ENCODE data around the gene SRM. TPM values are rescaled to one million over a fixed set of nuclear protein-coding genes. Genes with fewer than 3 reads are reported as not detected.

Gene SRM
- total RNA-seq, 2 donors from 2014 or later, result 19.8 to 86.2 TPM

DNA sequence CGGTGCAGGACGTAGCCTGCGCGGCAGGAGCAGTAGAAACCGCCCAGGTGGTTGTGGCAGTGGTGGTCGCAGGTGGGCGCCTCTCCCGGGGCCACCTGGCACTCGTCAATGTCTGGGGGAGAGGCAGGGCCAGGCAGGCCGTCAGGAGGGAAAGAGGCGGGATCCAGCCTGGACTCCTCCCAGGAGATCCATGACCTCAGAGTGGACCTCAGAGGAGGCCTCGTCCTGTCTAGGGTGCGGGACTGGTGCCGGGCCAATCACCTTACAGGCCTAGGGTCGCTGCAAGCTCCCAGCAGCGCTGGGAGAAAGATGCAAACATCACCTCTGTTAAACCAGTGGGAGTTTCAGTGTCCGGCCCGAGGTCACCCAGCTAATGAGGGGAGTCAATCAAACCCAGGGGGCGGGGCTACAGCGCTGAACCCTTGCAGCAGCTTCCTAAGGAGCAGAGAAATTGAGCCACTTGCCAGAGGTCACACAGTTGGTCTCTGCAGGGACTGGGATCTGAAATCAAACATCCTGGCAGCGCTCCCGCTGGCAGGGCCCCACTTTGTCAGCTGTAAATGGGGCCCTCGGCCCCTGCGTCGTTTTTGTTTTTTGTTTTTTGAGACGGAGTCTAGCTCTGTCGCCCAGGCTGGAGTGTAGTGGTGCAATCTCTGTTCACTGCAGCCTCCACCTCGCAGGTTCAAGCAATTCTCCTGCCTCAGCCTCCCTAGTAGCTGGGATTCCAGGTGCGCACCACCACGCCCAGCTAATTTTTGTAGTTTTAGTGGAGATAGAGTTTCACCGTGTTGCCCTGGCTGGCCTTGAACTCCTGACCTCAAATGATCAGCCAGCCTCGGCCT, 14.2 kb downstream of the SRM start:
- H3K9ac ChIP-seq (ENCODE audit: low read depth in 2 of 2, low read length in 2 of 2), result no peak overlapping the region
- TF ChIP-seq CTCF (IDR thresholded peaks at IDR 0.05), result no peak

DNA sequence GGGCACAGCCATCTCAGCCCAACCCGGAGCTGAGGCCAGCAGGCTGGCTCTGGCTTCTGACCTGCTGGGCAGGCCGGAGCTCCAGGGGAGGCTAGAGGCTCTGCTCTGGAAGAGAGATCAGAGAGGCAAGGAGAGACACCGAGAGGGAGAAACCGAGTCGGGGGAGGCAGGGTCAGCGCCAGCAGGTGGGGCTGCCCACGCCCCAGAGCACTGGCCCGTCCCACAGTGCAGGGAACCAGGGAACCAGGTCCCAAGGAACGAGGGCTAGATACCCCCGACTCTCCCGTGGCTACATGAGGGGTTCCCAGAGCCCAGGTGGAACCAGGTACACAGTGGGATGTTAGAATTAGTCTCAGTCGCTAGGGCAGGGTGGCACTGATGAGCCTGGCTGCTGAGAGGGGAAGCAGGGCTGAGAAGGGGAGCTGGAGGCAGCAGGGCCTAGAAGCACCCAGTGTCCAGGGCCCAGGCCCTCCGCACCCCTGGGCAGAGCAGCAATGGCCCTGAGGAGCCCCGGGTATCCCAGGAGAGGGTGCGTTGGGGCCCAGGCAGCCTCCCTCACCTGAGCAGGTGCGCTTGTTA, 14.9 kb downstream of the SRM start:
- Histone ChIP-seq H3K4me1 (no peaks in the 10 kb centered on the region), H3K4me3 (no peak overlapping the region), H3K27me3 (no peaks in the 10 kb centered on the region), H3K9ac (ENCODE audit: low read depth in 2 of 2, low read length in 2 of 2) (no peak overlapping the region), H3K27ac (no peak overlapping the region), H3K36me3 (no peaks in the 10 kb centered on the region), H3K9me3 (no peaks in the 10 kb centered on the region)
- DNase-seq, result no peak
- intact Hi-C loops (cut with DNase I), result no loop called here
- TF ChIP-seq CTCF (IDR thresholded peaks at IDR 0.05), result no peak

More for the DNA sequence above, 14.2 kb downstream of the SRM start:
- no peak overlapping the region for H3K4me3 ChIP-seq
- H3K36me3 ChIP-seq, result no peaks in the 10 kb centered on the region
- H3K27me3 ChIP-seq, result no peaks in the 10 kb centered on the region
- no peak overlapping the region for H3K27ac ChIP-seq
- no peaks in the 10 kb centered on the region for H3K4me1 ChIP-seq
- no peak for DNase-seq
- H3K9me3 ChIP-seq, result no peaks in the 10 kb centered on the region
- intact Hi-C loops (cut with DNase I), result no loop called here

GRCh38 chr1:11044086-11044848, 15.6 kb downstream of the SRM start:
- Histone ChIP-seq H3K4me1 (no peaks in the 10 kb centered on the region), H3K36me3 (no peaks in the 10 kb centered on the region)

DNA sequence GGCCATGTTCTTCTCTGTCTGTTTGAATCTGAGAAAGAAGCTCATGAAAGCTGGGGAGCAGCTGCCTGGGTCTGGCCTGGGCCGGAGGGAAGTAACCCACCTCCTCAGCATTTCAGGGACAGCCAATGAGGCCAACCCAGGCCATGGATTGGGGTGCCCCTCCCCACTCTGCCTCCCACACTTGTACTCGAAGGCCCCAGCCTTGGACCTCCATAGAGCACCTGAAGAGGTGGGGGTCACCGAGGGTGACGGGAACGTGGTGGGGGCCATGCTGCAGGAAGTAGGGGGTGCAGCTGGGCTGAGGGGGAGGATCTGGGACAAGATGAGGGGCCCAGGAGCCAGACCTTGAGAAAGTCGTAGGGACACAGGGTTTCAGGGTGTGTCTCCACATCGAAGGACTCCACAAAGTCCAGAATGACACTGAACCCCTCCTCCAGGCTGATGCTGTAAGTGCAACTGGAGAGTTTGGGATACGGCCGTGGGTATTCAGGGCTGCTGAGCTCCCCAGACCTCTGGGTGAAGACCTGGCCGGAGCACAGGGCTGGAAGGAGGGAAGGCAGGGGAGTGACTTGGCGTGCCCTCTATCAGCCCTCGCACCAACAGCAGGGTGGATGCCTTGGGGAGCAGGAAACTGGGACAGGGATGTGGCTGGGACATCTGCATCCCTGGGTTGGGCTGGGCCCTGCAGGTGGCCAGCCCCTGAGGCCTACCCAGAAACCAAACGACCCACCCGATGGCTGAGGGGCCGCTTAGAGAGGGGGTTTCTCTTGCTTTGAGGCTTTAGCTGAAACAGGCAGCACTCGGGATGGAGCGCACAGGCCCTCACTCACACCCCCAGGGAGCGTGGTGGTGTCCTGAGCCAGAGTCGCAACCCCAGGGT, 16.6 kb downstream of the SRM start:
- intact Hi-C loops (cut with DNase I), result no loop called here
- no peaks in the 10 kb centered on the region for H3K4me1 ChIP-seq
- H3K27ac ChIP-seq, result no peak overlapping the region
- no peak for TF ChIP-seq CTCF (IDR thresholded peaks at IDR 0.05)
- H3K27me3 ChIP-seq, result no peaks in the 10 kb centered on the region
- H3K9ac ChIP-seq (ENCODE audit: low read depth in 2 of 2, low read length in 2 of 2), result no peak overlapping the region
- no peaks in the 10 kb centered on the region for H3K9me3 ChIP-seq
- no peaks in the 10 kb centered on the region for H3K36me3 ChIP-seq
- no peak overlapping the region for H3K4me3 ChIP-seq
- DNase-seq, result no peak

More at GRCh38 chr1:11044086-11044848, 15.6 kb downstream of the SRM start:
- Histone ChIP-seq H3K4me3 (no peak overlapping the region), H3K9me3 (no peaks in the 10 kb centered on the region), H3K27ac (no peak overlapping the region), H3K27me3 (no peaks in the 10 kb centered on the region), H3K9ac (ENCODE audit: low read depth in 2 of 2, low read length in 2 of 2) (no peak overlapping the region)
- no peak for DNase-seq
- intact Hi-C loops (cut with DNase I), result no loop called here
- TF ChIP-seq CTCF (IDR thresholded peaks at IDR 0.05), result no peak

- H3K36me3 ChIP-seq, result no peaks in the 10 kb centered on the region
- H3K4me1 ChIP-seq, result no peaks in the 10 kb centered on the region
- H3K27me3 ChIP-seq, result no peaks in the 10 kb centered on the region
- DNase-seq, result no peak
- H3K9me3 ChIP-seq, result no peaks in the 10 kb centered on the region
- intact Hi-C loops (cut with DNase I), result no loop called here
- H3K4me3 ChIP-seq, result no peak overlapping the region
- H3K9ac ChIP-seq (ENCODE audit: low read depth in 2 of 2, low read length in 2 of 2), result no peak overlapping the region
- H3K27ac ChIP-seq, result no peak overlapping the region
- no peak for TF ChIP-seq CTCF (IDR thresholded peaks at IDR 0.05)
Measured at GRCh38 chr1:11042065-11042464, 17.8 kb downstream of the SRM start.
